HepG2 (cell line): ENCODE data around the gene TMEM107. TPM values are rescaled to one million over a fixed set of nuclear protein-coding genes. Genes with fewer than 3 reads are reported as not detected.
A peak's percentile ranks its signal among the peaks of the same experiment; 100 is the strongest.

Experiments used
- CEBPG ChIP-seq: IDR thresholded peaks from 2 replicates; pipeline ENCODE4 v1.6.1; 2016
- ELK4 ChIP-seq: sonication (generic); formaldehyde crosslinking; IDR thresholded peaks from 2 replicates; pipeline ENCODE4 v1.9.0; 2021; ENCODE audit warnings: missing genetic modification reagents, borderline replicate concordance
- MXD4 ChIP-seq: IDR thresholded peaks from 2 replicates; pipeline ENCODE4 v1.6.1; 2016; ENCODE audit warnings: mild to moderate bottlenecking, missing biosample characterization, missing genetic modification reagents
- NR1H2 ChIP-seq: sonication (generic); formaldehyde crosslinking; IDR thresholded peaks from 2 replicates; pipeline ENCODE4 v1.8.1; 2022; ENCODE audit warnings: low read depth, missing genetic modification reagents, borderline replicate concordance
- PRDM4 ChIP-seq: sonication (generic); formaldehyde crosslinking; IDR thresholded peaks from 2 replicates; pipeline ENCODE4 v1.9.0; 2021; ENCODE audit warnings: missing genetic modification reagents, borderline replicate concordance
- RAD21 ChIP-seq: fragments of 450-650 bp; formaldehyde crosslinking; IDR thresholded peaks from 2 replicates; pipeline ENCODE4 v1.5.0; 2020; ENCODE audit warnings: mild to moderate bottlenecking
- TCF12 ChIP-seq, 2 experiments: fragments of 450-650 bp in 1 of 2; sonication (generic) in 1 of 2; formaldehyde crosslinking in 1 of 2; IDR thresholded peaks; 2 replicates each; pipeline versions ENCODE4 v1.6.1 to v1.8.0; 2017 to 2022; ENCODE audit warnings: antibody characterized with exemption in 1 of 2, mild to moderate bottlenecking in 1 of 2, missing genetic modification reagents in 1 of 2, moderate library complexity in 1 of 2
- ZBTB44 ChIP-seq: sonication (generic); formaldehyde crosslinking; IDR thresholded peaks from 2 replicates; pipeline ENCODE4 v1.4.0; 2020; ENCODE audit warnings: missing genetic modification reagents
- ZMYM3 ChIP-seq: sonication (generic); formaldehyde crosslinking; IDR thresholded peaks from 2 replicates; pipeline ENCODE4 v1.5.1; 2020; ENCODE audit warnings: mild to moderate bottlenecking, missing genetic modification reagents
- ZNF20 ChIP-seq: sonication (generic); formaldehyde crosslinking; IDR thresholded peaks from 2 replicates; pipeline ENCODE4 v1.4.0; 2020; ENCODE audit warnings: mild to moderate bottlenecking, moderate library complexity, missing genetic modification reagents
- ZNF326 ChIP-seq: sonication (generic); formaldehyde crosslinking; IDR thresholded peaks from 2 replicates; pipeline ENCODE4 v1.4.0; 2020; ENCODE audit warnings: missing genetic modification reagents, borderline replicate concordance
- ZNF33A ChIP-seq: sonication (generic); formaldehyde crosslinking; IDR thresholded peaks from 2 replicates; pipeline ENCODE4 v1.5.1; 2020; ENCODE audit warnings: missing genetic modification reagents, mild to moderate bottlenecking, moderate library complexity, borderline replicate concordance
- ZNF382 ChIP-seq: sonication (generic); formaldehyde crosslinking; IDR thresholded peaks from 2 replicates; pipeline ENCODE4 v1.5.0; 2020; ENCODE audit warnings: missing genetic modification reagents, mild to moderate bottlenecking, borderline replicate concordance
- ZNF576 ChIP-seq: sonication (generic); formaldehyde crosslinking; IDR thresholded peaks from 2 replicates; pipeline ENCODE4 v1.4.0; 2020; ENCODE audit warnings: mild to moderate bottlenecking, missing genetic modification reagents
- ZNF607 ChIP-seq: sonication (generic); formaldehyde crosslinking; IDR thresholded peaks from 2 replicates; pipeline ENCODE4 v1.5.1; 2020; ENCODE audit warnings: missing genetic modification reagents, mild to moderate bottlenecking, borderline replicate concordance
- ZNF614 ChIP-seq: IDR thresholded peaks from 2 replicates; pipeline ENCODE4 v1.6.1; 2018; ENCODE audit warnings: missing biosample characterization, missing genetic modification reagents, inconsistent platforms, borderline replicate concordance
- ZNF644 ChIP-seq: IDR thresholded peaks from 2 replicates; pipeline ENCODE4 v1.6.1; 2016; ENCODE audit warnings: low read depth
- polyA plus RNA-seq, 8 experiments: library from polyadenylated mRNA; depleted of rRNA in 3 of 8; stranded (reverse) in 7 of 8; unstranded in 1 of 8; fragments of >200 nt; fragmentation: Illumina TruSeq in 4 of 8; extraction: Trizol in 4 of 8; gene quantifications; 2 replicates each; pipeline versions ENCODE4 v1.2.1 to v1.2.3, GENCODE V29; 2011 to 2016; ENCODE audit warnings: low read depth in 4 of 8, missing spikeins in 1 of 8, mixed read lengths in 1 of 8; ENCODE audit not compliant: insufficient read depth in 1 of 8
- total RNA-seq, 5 experiments: library from RNA; depleted of rRNA; stranded (reverse); fragments of >200 nt; fragmentation: Illumina TruSeq; extraction: Trizol; gene quantifications; 2 replicates each; pipeline ENCODE4 v1.2.3, GENCODE V29; 2016; ENCODE audit warnings: low read depth in 1 of 5
- TF ChIP-seq, protein P1 (sequence below): sonication (generic); formaldehyde crosslinking; IDR thresholded peaks from 2 replicates; pipeline ENCODE4 v1.4.0; 2020; ENCODE audit warnings: mild to moderate bottlenecking, missing genetic modification reagents, borderline replicate concordance

Gene TMEM107
- total and polyA plus RNA-seq, 2 of the 13 experiments (the other 11 are each of a cell fraction or from before 2014, with no cell fraction given): 7.2 to 15.3 TPM

DNA sequence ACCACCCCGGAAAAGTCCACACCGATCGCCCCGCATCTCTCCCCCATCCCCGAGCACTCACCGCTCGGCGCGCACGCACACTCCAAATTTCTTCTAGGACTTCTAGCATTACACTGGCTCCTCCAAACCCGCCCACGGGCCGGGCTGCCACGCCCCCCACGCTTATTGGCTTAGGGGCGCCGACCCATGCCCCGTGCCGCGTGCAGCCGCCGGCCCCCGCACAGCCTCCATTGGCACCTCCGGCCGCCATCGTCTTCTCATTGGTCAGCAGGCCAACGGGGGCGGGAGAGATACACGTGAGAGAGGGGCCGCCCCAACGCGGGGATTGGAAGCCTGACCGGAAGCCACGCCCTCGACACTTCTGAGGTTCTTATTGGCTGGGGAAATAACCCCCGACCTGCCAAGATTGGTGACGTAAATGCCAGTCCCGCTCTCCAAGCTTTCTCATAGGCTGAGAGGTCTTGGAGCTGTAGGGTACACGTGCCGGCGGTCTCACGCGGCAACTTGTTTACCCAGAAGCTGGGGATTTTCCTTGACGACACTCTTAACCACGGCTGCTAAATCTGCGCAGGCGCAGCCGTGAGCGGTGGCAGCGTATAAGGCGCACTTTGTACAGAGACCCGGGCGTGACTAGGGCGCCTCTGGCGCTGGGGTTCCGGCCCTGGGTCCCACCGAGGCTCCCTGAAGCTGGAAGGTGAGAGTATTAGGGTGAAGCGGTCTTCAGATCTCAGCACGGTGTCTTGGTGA lies 19.8 kb downstream of the TMEM107 start (continued):
- TF ChIP-seq, protein P1, sequence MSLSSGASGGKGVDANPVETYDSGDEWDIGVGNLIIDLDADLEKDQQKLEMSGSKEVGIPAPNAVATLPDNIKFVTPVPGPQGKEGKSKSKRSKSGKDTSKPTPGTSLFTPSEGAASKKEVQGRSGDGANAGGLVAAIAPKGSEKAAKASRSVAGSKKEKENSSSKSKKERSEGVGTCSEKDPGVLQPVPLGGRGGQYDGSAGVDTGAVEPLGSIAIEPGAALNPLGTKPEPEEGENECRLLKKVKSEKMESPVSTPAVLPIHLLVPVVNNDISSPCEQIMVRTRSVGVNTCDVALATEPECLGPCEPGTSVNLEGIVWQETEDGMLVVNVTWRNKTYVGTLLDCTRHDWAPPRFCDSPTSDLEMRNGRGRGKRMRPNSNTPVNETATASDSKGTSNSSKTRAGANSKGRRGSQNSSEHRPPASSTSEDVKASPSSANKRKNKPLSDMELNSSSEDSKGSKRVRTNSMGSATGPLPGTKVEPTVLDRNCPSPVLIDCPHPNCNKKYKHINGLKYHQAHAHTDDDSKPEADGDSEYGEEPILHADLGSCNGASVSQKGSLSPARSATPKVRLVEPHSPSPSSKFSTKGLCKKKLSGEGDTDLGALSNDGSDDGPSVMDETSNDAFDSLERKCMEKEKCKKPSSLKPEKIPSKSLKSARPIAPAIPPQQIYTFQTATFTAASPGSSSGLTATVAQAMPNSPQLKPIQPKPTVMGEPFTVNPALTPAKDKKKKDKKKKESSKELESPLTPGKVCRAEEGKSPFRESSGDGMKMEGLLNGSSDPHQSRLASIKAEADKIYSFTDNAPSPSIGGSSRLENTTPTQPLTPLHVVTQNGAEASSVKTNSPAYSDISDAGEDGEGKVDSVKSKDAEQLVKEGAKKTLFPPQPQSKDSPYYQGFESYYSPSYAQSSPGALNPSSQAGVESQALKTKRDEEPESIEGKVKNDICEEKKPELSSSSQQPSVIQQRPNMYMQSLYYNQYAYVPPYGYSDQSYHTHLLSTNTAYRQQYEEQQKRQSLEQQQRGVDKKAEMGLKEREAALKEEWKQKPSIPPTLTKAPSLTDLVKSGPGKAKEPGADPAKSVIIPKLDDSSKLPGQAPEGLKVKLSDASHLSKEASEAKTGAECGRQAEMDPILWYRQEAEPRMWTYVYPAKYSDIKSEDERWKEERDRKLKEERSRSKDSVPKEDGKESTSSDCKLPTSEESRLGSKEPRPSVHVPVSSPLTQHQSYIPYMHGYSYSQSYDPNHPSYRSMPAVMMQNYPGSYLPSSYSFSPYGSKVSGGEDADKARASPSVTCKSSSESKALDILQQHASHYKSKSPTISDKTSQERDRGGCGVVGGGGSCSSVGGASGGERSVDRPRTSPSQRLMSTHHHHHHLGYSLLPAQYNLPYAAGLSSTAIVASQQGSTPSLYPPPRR (CRISPR knock-in tag): peak; percentile 18; the same call in 1 of the 2 replicates
- TF ChIP-seq ZNF614 (CRISPR knock-in tag) (no peak), PRDM4 (CRISPR knock-in tag) (no peak), ZNF20 (no peak), ELK4 (CRISPR knock-in tag) (no peak), ZMYM3 (no peak), CEBPG (no peak), ZNF576 (CRISPR knock-in tag) (no peak), ZNF382 (CRISPR knock-in tag) (no peak), NR1H2 (CRISPR knock-in tag) (no peak), ZNF607 (CRISPR knock-in tag) (no peak), TCF12 (IDR thresholded peaks at IDR 0.05) (no peak), TCF12 (CRISPR knock-in tag; IDR thresholded peaks at IDR 0.05) (no peak), RAD21 (CRISPR knock-in tag) (no peak), ZNF326 (CRISPR knock-in tag) (no peak), ZNF33A (CRISPR knock-in tag) (no peak), ZBTB44 (CRISPR knock-in tag) (no peak), MXD4 (CRISPR knock-in tag) (no peak; the same call in 1 of the 2 replicates), ZNF644 (CRISPR knock-in tag) (no peak)
